OCI-LY7 (cell line): ENCODE data around the gene TPO. TPM values are rescaled to one million over a fixed set of nuclear protein-coding genes. Genes with fewer than 3 reads are reported as not detected.

Experiments
- BruUV-seq: library from RNA; stranded (reverse); fragments of 400-500 nt; replicated peaks from 2 replicates; lab custom pipeline; 2021; lab: Mats Ljungman, UMichigan
- CTCF ChIA-PET: fragments of 300-600 bp; sonication (Branson Sonifier 250); formaldehyde crosslinking; loops from one replicate; lab custom pipeline; 2022; ENCODE audit warnings: antibody characterized with exemption; ENCODE audit not compliant: unreplicated experiment; lab: Charles Lee
- POLR2A ChIA-PET: fragments of 300-600 bp; sonication (Branson Sonifier 250); formaldehyde crosslinking; loops from one replicate; lab custom pipeline; 2022; ENCODE audit warnings: antibody characterized with exemption; lab: Charles Lee
- DNase-seq: peaks from one replicate; pipeline ENCODE4 v3.0.0-alpha.2; 2015; ENCODE audit warnings: low spot score
- H2AFZ ChIP-seq: fragments of 200-600 bp; sonication (generic), shearing (Covaris generic); 2 replicates; pipeline ENCODE4 v1.6.1; 2014; ENCODE audit warnings: mild to moderate bottlenecking, antibody characterized with exemption, low read length, moderate library complexity
- H3K27ac ChIP-seq: fragments of 200-600 bp; sonication (generic); 2 replicates; pipeline ENCODE4 v1.5.1; 2014; ENCODE audit warnings: mixed run types, low read depth, mild to moderate bottlenecking, moderate library complexity, low read length, inconsistent platforms; ENCODE audit not compliant: poor library complexity, severe bottlenecking
- H3K36me3 ChIP-seq: fragments of 200-600 bp; sonication (generic); 2 replicates; pipeline ENCODE4 v1.6.1; 2014; ENCODE audit warnings: mild to moderate bottlenecking, antibody characterized with exemption, low read length, moderate library complexity, mixed read lengths; ENCODE audit not compliant: insufficient read depth
- H3K4me1 ChIP-seq: fragments of 200-600 bp; sonication (generic); 2 replicates; pipeline ENCODE4 v1.5.1; 2014; ENCODE audit warnings: mild to moderate bottlenecking, low read length; ENCODE audit not compliant: insufficient read depth, poor library complexity, severe bottlenecking
- H3K4me2 ChIP-seq: fragments of 200-600 bp; sonication (generic); 2 replicates; pipeline ENCODE4 v1.6.1; 2014; ENCODE audit warnings: mild to moderate bottlenecking, low read length
- H3K4me3 ChIP-seq: fragments of 200-600 bp; sonication (generic); 2 replicates; pipeline ENCODE4 v1.5.1; 2014; ENCODE audit warnings: mild to moderate bottlenecking, low read depth, low read length; ENCODE audit not compliant: poor library complexity, severe bottlenecking
- H3K79me2 ChIP-seq: fragments of 200-600 bp; sonication (generic); 2 replicates; pipeline ENCODE4 v1.6.1; 2016; ENCODE audit warnings: low read depth, mild to moderate bottlenecking, low read length, moderate library complexity, mixed read lengths; ENCODE audit not compliant: insufficient read depth
- H3K9me2 ChIP-seq: fragments of 200-600 bp; sonication (generic); 2 replicates; pipeline ENCODE4 v1.6.1; 2016; ENCODE audit warnings: mild to moderate bottlenecking, low read length, mixed read lengths; ENCODE audit not compliant: insufficient read depth
- H3K9me3 ChIP-seq: fragments of 200-600 bp; sonication (generic); 2 replicates; pipeline ENCODE4 v1.6.1; 2014; ENCODE audit warnings: mild to moderate bottlenecking, mixed run types, low read length, mixed read lengths
- H4K20me1 ChIP-seq: fragments of 200-600 bp; sonication (generic); 2 replicates; pipeline ENCODE4 v1.6.1; 2014; ENCODE audit warnings: mild to moderate bottlenecking, antibody characterized with exemption, low read length, moderate library complexity, mixed read lengths; ENCODE audit not compliant: insufficient read depth
- CTCF ChIP-seq: fragments of 200-600 bp; sonication (generic); conservative IDR thresholded peaks from 2 replicates; pipeline ENCODE4 v1.5.1; 2014; ENCODE audit warnings: mild to moderate bottlenecking, antibody characterized with exemption, low read length, moderate library complexity, mixed read lengths
- EZH2phosphoT487 ChIP-seq: fragments of 200-600 bp; sonication (generic); IDR thresholded peaks from 2 replicates; pipeline ENCODE4 v1.6.1; 2018; ENCODE audit warnings: low read depth, borderline replicate concordance, mild to moderate bottlenecking, mixed run types, antibody characterized with exemption, low read length, moderate library complexity, mixed read lengths
- intact Hi-C: fragments of 100-400 bp; cut with micrococcal nuclease; formaldehyde crosslinking; loops from one replicate; pipeline ENCODE4 v1.10.0; 2022; ENCODE audit not compliant: unreplicated experiment
- total RNA-seq, 2 experiments: library from RNA; depleted of rRNA in 1 of 2; stranded (reverse); fragments of >200 nt in 1 of 2; shearing (Covaris generic) in 1 of 2; gene quantifications; 2 replicates each; pipeline ENCODE4 v1.2.3, GENCODE V29; 2014 to 2022

TPO gene
- total RNA-seq, 2 experiments from 2014 or later: not detected

GRCh38 chr2:1462994-1463393, 49.7 kb downstream of the TPO start:
- intact Hi-C loops: no loop called here
- POLR2A ChIA-PET: no interaction called here

GRCh38 chr2:1472350-1472749, 59.1 kb downstream of the TPO start:
- H3K4me1 ChIP-seq: no peaks in the 10 kb centered on the region
- no peak for TF ChIP-seq EZH2phosphoT487
- TF ChIP-seq CTCF: no peak
- no peak overlapping the region; the same call in 1 of the 2 replicates for H2AFZ ChIP-seq
- POLR2A ChIA-PET: no interaction called here
- intact Hi-C loops: no loop called here
- BruUV-seq: no TSS peak
- no peaks in the 10 kb centered on the region for H4K20me1 ChIP-seq
- no peak overlapping the region for H3K4me2 ChIP-seq
- no peaks in the 10 kb centered on the region for H3K36me3 ChIP-seq
- H3K79me2 ChIP-seq: no peaks in the 10 kb centered on the region
- DNase-seq: no peak
- H3K4me3 ChIP-seq: no peak overlapping the region
- H3K9me3 ChIP-seq: no peaks in the 10 kb centered on the region
- no peak overlapping the region for H3K27ac ChIP-seq
- H3K9me2 ChIP-seq: no peaks in the 10 kb centered on the region
- CTCF ChIA-PET: no interaction called here

More at GRCh38 chr2:1462994-1463393, 49.7 kb downstream of the TPO start:
- no TSS peak for BruUV-seq
- Histone ChIP-seq H3K9me3 (no peaks in the 10 kb centered on the region), H3K4me3 (no peak overlapping the region), H3K4me2 (no peak overlapping the region), H4K20me1 (no peaks in the 10 kb centered on the region), H3K79me2 (no peaks in the 10 kb centered on the region), H2AFZ (no peak overlapping the region), H3K4me1 (no peaks in the 10 kb centered on the region), H3K9me2 (no peaks in the 10 kb centered on the region), H3K27ac (no peak overlapping the region), H3K36me3 (no peaks in the 10 kb centered on the region)
- no peak for DNase-seq
- CTCF ChIA-PET: no interaction called here
- no peak for TF ChIP-seq EZH2phosphoT487
- TF ChIP-seq CTCF: no peak

GRCh38 chr2:1476617-1477195, 63.4 kb downstream of the TPO start:
- H3K36me3 ChIP-seq: no peaks in the 10 kb centered on the region
- no peak overlapping the region for H3K27ac ChIP-seq
- no peak overlapping the region for H3K4me2 ChIP-seq
- no peak overlapping the region for H3K4me3 ChIP-seq
- no peak for DNase-seq
- no peaks in the 10 kb centered on the region for H4K20me1 ChIP-seq
- no peaks in the 10 kb centered on the region for H3K4me1 ChIP-seq
- POLR2A ChIA-PET: no interaction called here
- intact Hi-C loops: no loop called here
- CTCF ChIA-PET: no interaction called here
- no peaks in the 10 kb centered on the region for H3K9me2 ChIP-seq
- no peak for TF ChIP-seq EZH2phosphoT487
- no peak for TF ChIP-seq CTCF
- H3K9me3 ChIP-seq: no peaks in the 10 kb centered on the region
- no peak overlapping the region for H2AFZ ChIP-seq
- H3K79me2 ChIP-seq: no peaks in the 10 kb centered on the region
- no TSS peak for BruUV-seq
